ENCODE measurements around the gene ILKAP. TPM values are rescaled to one million over a fixed set of nuclear protein-coding genes. Genes with fewer than 3 reads are reported as not detected.

ILKAP gene
- total and polyA plus RNA-seq, 8 donors: 20.4 to 59.4 (median 37.8) TPM

- Histone ChIP-seq H3K4me3 (no peak overlapping the region), H3K4me1 (peaks cover 0 to 11% (median 7%) of the 10 kb centered on the region in 4 donors), H3K27me3 (no peaks in the 10 kb centered on the region), H3K36me3 (no peaks in the 10 kb centered on the region), H3K27ac (no peak overlapping the region), H3K9me3 (no peaks in the 10 kb centered on the region)
- intact Hi-C loops (cut with DNase I; ENCODE audit: low total_unique reads): no loop called here
- 88 to 93% (median 91%) methylated on average over 34 to 68 of the region's 68 CpGs for WGBS, 5 donors
- DNase-seq: no peak
- TF ChIP-seq POLR2AphosphoS5 (IDR thresholded peaks at IDR 0.05): no peak
- no peak for TF ChIP-seq POLR2A (IDR thresholded peaks at IDR 0.05)
Observed at GRCh38 chr2:238130696-238131628, 72.5 kb downstream of the ILKAP start.

GRCh38 chr2:238130111-238130695, 73.3 kb downstream of the ILKAP start:
- Histone ChIP-seq H3K27ac (no peak overlapping the region), H3K4me1 (peaks cover 0 to 11% (median 7%) of the 10 kb centered on the region in 4 donors), H3K36me3 (no peaks in the 10 kb centered on the region), H3K27me3 (no peaks in the 10 kb centered on the region), H3K9me3 (no peaks in the 10 kb centered on the region), H3K4me3 (no peak overlapping the region)
- intact Hi-C loops (cut with DNase I; ENCODE audit: low total_unique reads): no loop called here
- DNase-seq: no peak
- no peak for TF ChIP-seq POLR2A (IDR thresholded peaks at IDR 0.05)
- no peak for TF ChIP-seq CTCF (IDR thresholded peaks at IDR 0.05)
- TF ChIP-seq POLR2AphosphoS5 (IDR thresholded peaks at IDR 0.05): no peak
- TF ChIP-seq EP300 (IDR thresholded peaks at IDR 0.05): no peak
- 83 to 94% (median 92%) methylated on average over 19 to 28 of the region's 28 CpGs for WGBS, 5 donors

- no peak for DNase-seq
- 88 to 90% (median 88%) methylated on average over 20 to 22 of the region's 22 CpGs for WGBS, 5 donors
- TF ChIP-seq EP300 (IDR thresholded peaks at IDR 0.05) (no peak), POLR2A (IDR thresholded peaks at IDR 0.05) (no peak)
Observed at GRCh38 chr2:238129166-238130010, 74.1 kb downstream of the ILKAP start.

GRCh38 chr2:238128534-238129001, 74.9 kb downstream of the ILKAP start:
- TF ChIP-seq EP300 (IDR thresholded peaks at IDR 0.05): no peak
- TF ChIP-seq CTCF (IDR thresholded peaks at IDR 0.05): no peak
- no peak overlapping the region for H3K27ac ChIP-seq
- no peaks in the 10 kb centered on the region for H3K9me3 ChIP-seq
- no peaks in the 10 kb centered on the region for H3K36me3 ChIP-seq
- intact Hi-C loops (cut with DNase I; ENCODE audit: low total_unique reads): no loop called here
- H3K27me3 ChIP-seq: no peaks in the 10 kb centered on the region
- WGBS, 5 donors: 66 to 84% (median 70%) methylated on average over 24 to 30 of the region's 30 CpGs
- H3K4me3 ChIP-seq: no peak overlapping the region
- no peak for DNase-seq
- H3K4me1 ChIP-seq: peaks cover 0 to 11% (median 7%) of the 10 kb centered on the region in 4 donors

More at GRCh38 chr2:238129166-238130010, 74.1 kb downstream of the ILKAP start:
- intact Hi-C loops (cut with DNase I; ENCODE audit: low total_unique reads): no loop called here
- H3K27me3 ChIP-seq: no peaks in the 10 kb centered on the region
- H3K36me3 ChIP-seq: no peaks in the 10 kb centered on the region
- peaks cover 0 to 11% (median 7%) of the 10 kb centered on the region in 4 donors for H3K4me1 ChIP-seq
- H3K9me3 ChIP-seq: no peaks in the 10 kb centered on the region
- no peak overlapping the region for H3K27ac ChIP-seq
- H3K4me3 ChIP-seq: no peak overlapping the region

GRCh38 chr2:238128061-238128440, 75.4 kb downstream of the ILKAP start:
- WGBS, 5 donors: 88 to 93% (median 92%) methylated on average over 21 to 22 of the region's 22 CpGs
- Histone ChIP-seq H3K4me1 (peaks cover 0 to 11% (median 7%) of the 10 kb centered on the region in 4 donors), H3K27me3 (no peaks in the 10 kb centered on the region), H3K9me3 (no peaks in the 10 kb centered on the region), H3K27ac (no peak overlapping the region), H3K4me3 (no peak overlapping the region), H3K36me3 (no peaks in the 10 kb centered on the region)
- no peak for DNase-seq
- intact Hi-C loops (cut with DNase I; ENCODE audit: low total_unique reads): no loop called here
- TF ChIP-seq CTCF (IDR thresholded peaks at IDR 0.05) (no peak), EP300 (IDR thresholded peaks at IDR 0.05) (no peak), POLR2A (IDR thresholded peaks at IDR 0.05) (no peak), POLR2AphosphoS5 (IDR thresholded peaks at IDR 0.05) (no peak)

Measured in stomach (tissue), 9 donors.